ENCODE data around the gene CAPN5. TPM values are rescaled to one million over a fixed set of nuclear protein-coding genes. Genes with fewer than 3 reads are reported as not detected.
A peak's percentile ranks its signal among the peaks of the same experiment; 100 is the strongest.

Gene CAPN5
- polyA plus RNA-seq, 3 donors: 0.28 to 0.83 (median 0.62) TPM

- 88% methylated on average over 6 of the region's 8 CpGs for WGBS (ENCODE audit: insufficient coverage)
- Histone ChIP-seq H2AFZ (ENCODE audit: insufficient read depth, low read depth, low read length, poor library complexity, severe bottlenecking) (no peak overlapping the region), H3K27me3 (ENCODE audit: control insufficient read depth in 2 of 2, insufficient read depth in 2 of 2, low read length in 2 of 2) (peaks cover 7 to 33% of the 10 kb centered on the region in 2 donors), H3K4me3 (replicated peaks in 1 of 3; ENCODE audit: low read depth in 2 of 3, low read length in 3 of 3) (no peak overlapping the region), H3K36me3 (replicated peaks in 1 of 2; ENCODE audit: control insufficient read depth in 1 of 2, insufficient read depth in 2 of 2, low read length in 2 of 2) (no peaks in the 10 kb centered on the region), H3K4me2 (replicated peaks; ENCODE audit: extremely low read depth, low read length, poor library complexity, severe bottlenecking) (no peak overlapping the region), H3K9ac (ENCODE audit: insufficient read depth, low read length, poor library complexity, severe bottlenecking) (no peak overlapping the region), H3K4me1 (ENCODE audit: control insufficient read depth in 1 of 2, insufficient read depth in 2 of 2, low read length in 2 of 2) (no peaks in the 10 kb centered on the region), H3K79me2 (ENCODE audit: insufficient read depth, low read length) (no peaks in the 10 kb centered on the region), H3K27ac (ENCODE audit: low read depth in 1 of 2, low read length in 2 of 2) (no peak overlapping the region), H3K9me3 (replicated peaks in 1 of 2; ENCODE audit: control insufficient read depth in 1 of 2, insufficient read depth in 1 of 2, low read length in 2 of 2) (peaks cover 0 to 3% of the 10 kb centered on the region in 2 donors), H4K20me1 (ENCODE audit: insufficient read depth, low read length) (no peaks in the 10 kb centered on the region)
- intact Hi-C loops (cut with micrococcal nuclease): no loop called here
- H3K4me1 Mint-ChIP-seq: no peaks in the 10 kb centered on the region
- H3K9me3 Mint-ChIP-seq: peaks cover 0 to 2% (median 0%) of the 10 kb centered on the region in 7 donors
- TF ChIP-seq, protein P1, sequence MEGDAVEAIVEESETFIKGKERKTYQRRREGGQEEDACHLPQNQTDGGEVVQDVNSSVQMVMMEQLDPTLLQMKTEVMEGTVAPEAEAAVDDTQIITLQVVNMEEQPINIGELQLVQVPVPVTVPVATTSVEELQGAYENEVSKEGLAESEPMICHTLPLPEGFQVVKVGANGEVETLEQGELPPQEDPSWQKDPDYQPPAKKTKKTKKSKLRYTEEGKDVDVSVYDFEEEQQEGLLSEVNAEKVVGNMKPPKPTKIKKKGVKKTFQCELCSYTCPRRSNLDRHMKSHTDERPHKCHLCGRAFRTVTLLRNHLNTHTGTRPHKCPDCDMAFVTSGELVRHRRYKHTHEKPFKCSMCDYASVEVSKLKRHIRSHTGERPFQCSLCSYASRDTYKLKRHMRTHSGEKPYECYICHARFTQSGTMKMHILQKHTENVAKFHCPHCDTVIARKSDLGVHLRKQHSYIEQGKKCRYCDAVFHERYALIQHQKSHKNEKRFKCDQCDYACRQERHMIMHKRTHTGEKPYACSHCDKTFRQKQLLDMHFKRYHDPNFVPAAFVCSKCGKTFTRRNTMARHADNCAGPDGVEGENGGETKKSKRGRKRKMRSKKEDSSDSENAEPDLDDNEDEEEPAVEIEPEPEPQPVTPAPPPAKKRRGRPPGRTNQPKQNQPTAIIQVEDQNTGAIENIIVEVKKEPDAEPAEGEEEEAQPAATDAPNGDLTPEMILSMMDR (IDR thresholded peaks at IDR 0.05): no peak
- no peak for DNase-seq
- H3K36me3 Mint-ChIP-seq: no peaks in the 10 kb centered on the region
- H3K27me3 Mint-ChIP-seq (ENCODE audit: low read depth in 3 of 3): peaks cover 40 to 55% (median 46%) of the 10 kb centered on the region in 3 donors
- peak overlapping the region in 1 of 2 donors; percentile 57 for H3K4me3 Mint-ChIP-seq
- no peak overlapping the region for H3K27ac Mint-ChIP-seq
These were observed 72.4 kb downstream of the CAPN5 start for GRCh38 chr11:77139201-77139600.

- Histone ChIP-seq H3K4me2 (replicated peaks; ENCODE audit: extremely low read depth, low read length, poor library complexity, severe bottlenecking) (no peak overlapping the region), H3K79me2 (ENCODE audit: insufficient read depth, low read length) (no peaks in the 10 kb centered on the region), H3K4me1 (ENCODE audit: control insufficient read depth in 1 of 2, insufficient read depth in 2 of 2, low read length in 2 of 2) (no peaks in the 10 kb centered on the region), H3K27me3 (ENCODE audit: control insufficient read depth in 2 of 2, insufficient read depth in 2 of 2, low read length in 2 of 2) (peaks cover 7 to 33% of the 10 kb centered on the region in 2 donors), H3K4me3 (replicated peaks in 1 of 3; ENCODE audit: low read depth in 2 of 3, low read length in 3 of 3) (no peak overlapping the region), H3K9ac (ENCODE audit: insufficient read depth, low read length, poor library complexity, severe bottlenecking) (no peak overlapping the region), H4K20me1 (ENCODE audit: insufficient read depth, low read length) (no peaks in the 10 kb centered on the region), H2AFZ (ENCODE audit: insufficient read depth, low read depth, low read length, poor library complexity, severe bottlenecking) (no peak overlapping the region), H3K27ac (ENCODE audit: low read depth in 1 of 2, low read length in 2 of 2) (no peak overlapping the region), H3K36me3 (replicated peaks in 1 of 2; ENCODE audit: control insufficient read depth in 1 of 2, insufficient read depth in 2 of 2, low read length in 2 of 2) (no peaks in the 10 kb centered on the region), H3K9me3 (replicated peaks in 1 of 2; ENCODE audit: control insufficient read depth in 1 of 2, insufficient read depth in 1 of 2, low read length in 2 of 2) (peaks cover 0 to 3% of the 10 kb centered on the region in 2 donors)
- peaks cover 0 to 2% (median 0%) of the 10 kb centered on the region in 7 donors for H3K9me3 Mint-ChIP-seq
- H3K27ac Mint-ChIP-seq: no peak overlapping the region
- DNase-seq: no peak
- TF ChIP-seq, protein P1 (IDR thresholded peaks at IDR 0.05): no peak
- WGBS (ENCODE audit: insufficient coverage): 55% methylated on average over 2 of the region's 8 CpGs
- H3K4me1 Mint-ChIP-seq: no peaks in the 10 kb centered on the region
- intact Hi-C loops (cut with micrococcal nuclease): no loop called here
- no peaks in the 10 kb centered on the region for H3K36me3 Mint-ChIP-seq
- no peak overlapping the region for H3K4me3 Mint-ChIP-seq
- H3K27me3 Mint-ChIP-seq (ENCODE audit: low read depth in 3 of 3): peaks cover 40 to 55% (median 46%) of the 10 kb centered on the region in 3 donors
These were observed 73.6 kb downstream of the CAPN5 start for GRCh38 chr11:77140231-77140851.
